Measurements from ENCODE around the gene INSC. TPM values are rescaled to one million over a fixed set of nuclear protein-coding genes. Genes with fewer than 3 reads are reported as not detected.

Gene INSC
- total RNA-seq, 1 experiment from 2014 or later: not detected

- H3K36me3 Mint-ChIP-seq (ENCODE audit: insufficient read depth, unreplicated experiment): no peaks in the 10 kb centered on the region
- H3K4me1 Mint-ChIP-seq (ENCODE audit: low read depth, unreplicated experiment): no peaks in the 10 kb centered on the region
- TF ChIP-seq CTCF (IDR thresholded peaks at IDR 0.05; ENCODE audit: insufficient read depth in 1 of 2, low read depth in 1 of 2, low read length in 1 of 2, severe bottlenecking in 1 of 2, unreplicated experiment in 1 of 2): no peak
- CTCF ChIA-PET: no interaction called here
- H3K27me3 ChIP-seq (replicated peaks; ENCODE audit: control insufficient read depth, insufficient read depth, low read length): no peaks in the 10 kb centered on the region
- H3K4me3 Mint-ChIP-seq (ENCODE audit: unreplicated experiment): no peak overlapping the region
- no peak overlapping the region for H3K4me3 ChIP-seq (ENCODE audit: low read depth, low read length)
- H3K9me3 Mint-ChIP-seq (ENCODE audit: unreplicated experiment): no peaks in the 10 kb centered on the region
- DNase-seq: no peak
- no peaks in the 10 kb centered on the region for H3K9me3 ChIP-seq
- POLR2A ChIA-PET: no interaction called here
- H3K36me3 ChIP-seq (ENCODE audit: control insufficient read depth, insufficient read depth, low read length): no peaks in the 10 kb centered on the region
- H3K27ac Mint-ChIP-seq (ENCODE audit: unreplicated experiment): no peak overlapping the region
- intact Hi-C loops (cut with micrococcal nuclease; ENCODE audit: unreplicated experiment): no loop called here
- peaks cover 9% of the 10 kb centered on the region for H3K27me3 Mint-ChIP-seq (ENCODE audit: insufficient read depth, unreplicated experiment)
- BruUV-seq (replicated peaks): no TSS peak
- no peaks in the 10 kb centered on the region for H3K4me1 ChIP-seq
Observed at GRCh38 chr11:15293975-15294620, 179.4 kb downstream of the INSC start.

DNA sequence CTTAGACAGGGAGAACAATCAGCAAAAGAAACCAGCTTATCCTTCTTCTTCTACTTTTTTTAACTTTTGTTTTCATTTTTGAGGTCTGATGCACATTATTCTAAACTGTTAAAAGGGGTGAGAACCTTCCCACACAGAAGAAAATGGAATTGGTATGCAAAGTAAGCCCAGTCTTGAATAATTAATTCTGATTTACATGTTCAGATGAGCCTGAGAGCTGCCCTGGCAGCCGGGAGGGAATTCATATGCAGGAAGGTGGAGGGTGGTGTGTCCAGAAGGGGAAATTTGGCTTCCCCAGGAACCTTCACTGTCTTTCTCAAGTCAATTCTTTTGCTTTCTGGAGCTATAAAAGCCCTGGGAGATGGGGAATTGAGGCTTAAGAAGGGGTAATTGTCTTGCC is 181.0 kb downstream of the INSC start:
- Histone ChIP-seq H3K4me1 (no peaks in the 10 kb centered on the region), H3K27me3 (replicated peaks; ENCODE audit: control insufficient read depth, insufficient read depth, low read length) (no peaks in the 10 kb centered on the region), H3K9me3 (no peaks in the 10 kb centered on the region), H3K36me3 (ENCODE audit: control insufficient read depth, insufficient read depth, low read length) (no peaks in the 10 kb centered on the region), H3K4me3 (ENCODE audit: low read depth, low read length) (no peak overlapping the region)
- Mint-ChIP-seq H3K9me3 (ENCODE audit: unreplicated experiment) (no peaks in the 10 kb centered on the region), H3K36me3 (ENCODE audit: insufficient read depth, unreplicated experiment) (no peaks in the 10 kb centered on the region), H3K27ac (ENCODE audit: unreplicated experiment) (no peak overlapping the region), H3K27me3 (ENCODE audit: insufficient read depth, unreplicated experiment) (peaks cover 6% of the 10 kb centered on the region), H3K4me1 (ENCODE audit: low read depth, unreplicated experiment) (no peaks in the 10 kb centered on the region), H3K4me3 (ENCODE audit: unreplicated experiment) (no peak overlapping the region)
- intact Hi-C loops (cut with micrococcal nuclease; ENCODE audit: unreplicated experiment): no loop called here
- POLR2A ChIA-PET: no interaction called here
- no peak for DNase-seq
- no TSS peak for BruUV-seq (replicated peaks)
- no peak for TF ChIP-seq CTCF (IDR thresholded peaks at IDR 0.05; ENCODE audit: insufficient read depth in 1 of 2, low read depth in 1 of 2, low read length in 1 of 2, severe bottlenecking in 1 of 2, unreplicated experiment in 1 of 2)
- CTCF ChIA-PET: interaction anchor here (0.7 kb wide), 1 partner anchor 426 kb away, joined by 3 read pairs; no protein-coding TSS in a partner anchor

Other genes starting within 250 kb of the INSC start
- gene CYP2R1, start 222.7 kb upstream of the INSC start, total RNA-seq (2022): 33.0 and 34.5 TPM in 2 replicates
- not detected in 2 replicates for gene CALCA, start 142.6 kb upstream of the INSC start, total RNA-seq (2022)
- not detected in 2 replicates for gene CALCB, start 41.3 kb upstream of the INSC start, total RNA-seq (2022)